GM12891 (cell line): ENCODE measurements around the gene SFRP5.

Experiments
- POLR2AphosphoS5 ChIP-seq: IDR thresholded peaks from 2 replicates; pipeline ENCODE4 v1.6.1; 2011; ENCODE audit warnings: low read depth, low read length, control low read depth
- TAF1 ChIP-seq: IDR thresholded peaks from 2 replicates; pipeline ENCODE4 v1.6.1; 2011; ENCODE audit warnings: low read depth, low read length, control low read depth

DNA sequence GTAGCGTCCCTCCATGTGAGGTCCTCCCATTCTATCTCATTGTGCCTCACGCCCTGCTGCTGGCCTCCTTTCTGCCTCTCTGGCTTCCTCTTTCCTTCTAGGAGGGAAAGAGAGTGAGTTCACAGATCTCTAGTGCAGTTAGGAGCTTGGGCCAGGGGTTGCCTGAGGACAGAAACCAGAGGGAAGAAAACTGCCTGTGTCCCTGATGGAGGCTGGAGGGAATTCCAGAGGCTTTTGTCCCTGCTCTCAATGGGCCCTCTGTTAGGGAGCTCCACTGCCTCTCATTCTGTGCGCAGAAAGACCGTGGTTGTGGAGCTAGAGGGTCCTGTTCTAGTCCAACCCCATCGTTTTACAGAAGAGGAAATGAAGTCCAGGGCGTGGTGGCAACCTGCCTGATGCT is 53.6 kb downstream of the SFRP5 start:
- TF ChIP-seq POLR2AphosphoS5 (no peak), TAF1 (no peak)
